Measurements from ENCODE around the gene GABRA4. TPM values are rescaled to one million over a fixed set of nuclear protein-coding genes. Genes with fewer than 3 reads are reported as not detected.

Gene GABRA4
- total and polyA plus RNA-seq, 2 donors (not counting 1 experiment from before 2014, with no cell fraction given) = not detected

GRCh38 chr4:47002580-47002979 is 9.2 kb upstream of the GABRA4 start:
- Histone ChIP-seq H3K9me3 (ENCODE audit: control extremely low read depth in 1 of 3, control insufficient read depth in 2 of 3, insufficient read depth in 1 of 3, low read length in 2 of 3) (peaks cover 0 to 3% (median 0%) of the 10 kb centered on the region in 3 donors), H3K9ac (ENCODE audit: low read length) (no peak overlapping the region), H3K36me3 (replicated peaks in 1 of 2; ENCODE audit: control extremely low read depth in 1 of 2, control insufficient read depth in 1 of 2, extremely low read depth in 1 of 2, insufficient read depth in 2 of 2, low read length in 1 of 2) (no peaks in the 10 kb centered on the region), H3K27me3 (replicated peaks in 1 of 4; ENCODE audit: control extremely low read depth in 1 of 4, control insufficient read depth in 3 of 4, insufficient read depth in 4 of 4, low read length in 3 of 4) (no peaks in the 10 kb centered on the region), H4K20me1 (ENCODE audit: control insufficient read depth, insufficient read depth, low read length, poor library complexity, severe bottlenecking) (no peaks in the 10 kb centered on the region), H3K4me1 (ENCODE audit: control insufficient read depth in 2 of 2, insufficient read depth in 2 of 2, low read length in 2 of 2) (no peaks in the 10 kb centered on the region), H3K4me2 (replicated peaks; ENCODE audit: low read depth, low read length, poor library complexity, severe bottlenecking) (no peak overlapping the region), H3K27ac (ENCODE audit: low read length in 2 of 2) (no peak overlapping the region), H3K79me2 (ENCODE audit: control insufficient read depth, insufficient read depth, low read length) (no peaks in the 10 kb centered on the region), H2AFZ (ENCODE audit: insufficient read depth, low read depth, low read length, poor library complexity, severe bottlenecking) (no peak overlapping the region), H3K4me3 (ENCODE audit: control extremely low read depth in 1 of 5, extremely low read depth in 1 of 5, insufficient read depth in 1 of 5, low read depth in 2 of 5, low read length in 4 of 5) (no peak overlapping the region)
- peaks cover 3% of the 10 kb centered on the region for H3K27me3 Mint-ChIP-seq
- TF ChIP-seq EZH2 (IDR thresholded peaks at IDR 0.05; ENCODE audit: borderline replicate concordance, insufficient read depth, low read depth, low read length, poor library complexity, severe bottlenecking) = no peak
- TF ChIP-seq, protein P1, sequence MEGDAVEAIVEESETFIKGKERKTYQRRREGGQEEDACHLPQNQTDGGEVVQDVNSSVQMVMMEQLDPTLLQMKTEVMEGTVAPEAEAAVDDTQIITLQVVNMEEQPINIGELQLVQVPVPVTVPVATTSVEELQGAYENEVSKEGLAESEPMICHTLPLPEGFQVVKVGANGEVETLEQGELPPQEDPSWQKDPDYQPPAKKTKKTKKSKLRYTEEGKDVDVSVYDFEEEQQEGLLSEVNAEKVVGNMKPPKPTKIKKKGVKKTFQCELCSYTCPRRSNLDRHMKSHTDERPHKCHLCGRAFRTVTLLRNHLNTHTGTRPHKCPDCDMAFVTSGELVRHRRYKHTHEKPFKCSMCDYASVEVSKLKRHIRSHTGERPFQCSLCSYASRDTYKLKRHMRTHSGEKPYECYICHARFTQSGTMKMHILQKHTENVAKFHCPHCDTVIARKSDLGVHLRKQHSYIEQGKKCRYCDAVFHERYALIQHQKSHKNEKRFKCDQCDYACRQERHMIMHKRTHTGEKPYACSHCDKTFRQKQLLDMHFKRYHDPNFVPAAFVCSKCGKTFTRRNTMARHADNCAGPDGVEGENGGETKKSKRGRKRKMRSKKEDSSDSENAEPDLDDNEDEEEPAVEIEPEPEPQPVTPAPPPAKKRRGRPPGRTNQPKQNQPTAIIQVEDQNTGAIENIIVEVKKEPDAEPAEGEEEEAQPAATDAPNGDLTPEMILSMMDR (IDR thresholded peaks at IDR 0.05) = no peak
- DNase-seq = no peak
- ChIA-PET POLR2A (no interaction called here), CTCF (interaction anchor here (0.6 kb wide), 1 partner anchor 218 kb away, joined by 5 read pairs; no protein-coding TSS in a partner anchor)
- H3K27ac Mint-ChIP-seq = no peak overlapping the region
- no peak overlapping the region for H3K4me3 Mint-ChIP-seq
- H3K4me1 Mint-ChIP-seq = no peaks in the 10 kb centered on the region
- no CpG with 5 or more reads among the region's 1 CpG for WGBS (ENCODE audit: insufficient coverage)
- no peaks in the 10 kb centered on the region for H3K9me3 Mint-ChIP-seq (ENCODE audit: insufficient read depth)
- intact Hi-C loops (cut with micrococcal nuclease) = no loop called here
- ATAC-seq (ENCODE audit: low read depth) = no peak

GRCh38 chr4:47000406-47000805 is 7.0 kb upstream of the GABRA4 start:
- H3K27ac Mint-ChIP-seq = no peak overlapping the region
- no peak for TF ChIP-seq EZH2 (IDR thresholded peaks at IDR 0.05; ENCODE audit: borderline replicate concordance, insufficient read depth, low read depth, low read length, poor library complexity, severe bottlenecking)
- TF ChIP-seq, protein P1 (IDR thresholded peaks at IDR 0.05) = no peak
- ATAC-seq (ENCODE audit: low read depth) (no peak), DNase-seq (no peak)
- Histone ChIP-seq H3K9me3 (ENCODE audit: control extremely low read depth in 1 of 3, control insufficient read depth in 2 of 3, insufficient read depth in 1 of 3, low read length in 2 of 3) (peaks cover 0 to 3% (median 0%) of the 10 kb centered on the region in 3 donors), H3K4me1 (ENCODE audit: control insufficient read depth in 2 of 2, insufficient read depth in 2 of 2, low read length in 2 of 2) (no peaks in the 10 kb centered on the region), H2AFZ (ENCODE audit: insufficient read depth, low read depth, low read length, poor library complexity, severe bottlenecking) (no peak overlapping the region), H3K36me3 (replicated peaks in 1 of 2; ENCODE audit: control extremely low read depth in 1 of 2, control insufficient read depth in 1 of 2, extremely low read depth in 1 of 2, insufficient read depth in 2 of 2, low read length in 1 of 2) (no peaks in the 10 kb centered on the region), H3K9ac (ENCODE audit: low read length) (no peak overlapping the region), H4K20me1 (ENCODE audit: control insufficient read depth, insufficient read depth, low read length, poor library complexity, severe bottlenecking) (no peaks in the 10 kb centered on the region), H3K4me2 (replicated peaks; ENCODE audit: low read depth, low read length, poor library complexity, severe bottlenecking) (no peak overlapping the region), H3K27ac (ENCODE audit: low read length in 2 of 2) (no peak overlapping the region), H3K27me3 (replicated peaks in 1 of 4; ENCODE audit: control extremely low read depth in 1 of 4, control insufficient read depth in 3 of 4, insufficient read depth in 4 of 4, low read length in 3 of 4) (no peaks in the 10 kb centered on the region), H3K79me2 (ENCODE audit: control insufficient read depth, insufficient read depth, low read length) (no peaks in the 10 kb centered on the region), H3K4me3 (ENCODE audit: control extremely low read depth in 1 of 5, extremely low read depth in 1 of 5, insufficient read depth in 1 of 5, low read depth in 2 of 5, low read length in 4 of 5) (no peak overlapping the region)
- CTCF ChIA-PET = no interaction called here
- no peak overlapping the region for H3K4me3 Mint-ChIP-seq
- no peaks in the 10 kb centered on the region for H3K4me1 Mint-ChIP-seq
- POLR2A ChIA-PET = no interaction called here
- no peaks in the 10 kb centered on the region for H3K9me3 Mint-ChIP-seq (ENCODE audit: insufficient read depth)
- H3K27me3 Mint-ChIP-seq = peaks cover 9% of the 10 kb centered on the region
- WGBS (ENCODE audit: insufficient coverage) = no CpG with 5 or more reads among the region's 1 CpG
- intact Hi-C loops (cut with micrococcal nuclease) = no loop called here
